Measurements from ENCODE around the gene MYO9A. TPM values are rescaled to one million over a fixed set of nuclear protein-coding genes. Genes with fewer than 3 reads are reported as not detected.

The MYO9A gene
- total RNA-seq, 1 donor from 2014 or later: 39.2 TPM

- TF ChIP-seq CTCF (IDR thresholded peaks at IDR 0.05; ENCODE audit: unreplicated experiment): no peak
These were observed 201.1 kb downstream of the MYO9A start for GRCh38 chr15:71916834-71917233.

GRCh38 chr15:71914092-71914491 lies 203.9 kb downstream of the MYO9A start:
- Mint-ChIP-seq H3K9me3 (ENCODE audit: unreplicated experiment) (no peaks in the 10 kb centered on the region), H3K27ac (ENCODE audit: unreplicated experiment) (no peak overlapping the region), H3K4me1 (ENCODE audit: unreplicated experiment) (no peaks in the 10 kb centered on the region), H3K36me3 (ENCODE audit: low read depth, unreplicated experiment) (peaks cover 5% of the 10 kb centered on the region), H3K27me3 (ENCODE audit: unreplicated experiment) (no peaks in the 10 kb centered on the region), H3K4me3 (ENCODE audit: unreplicated experiment) (no peak overlapping the region)
- DNase-seq (ENCODE audit: low spot score): no peak
- no peak for TF ChIP-seq CTCF (IDR thresholded peaks at IDR 0.05; ENCODE audit: unreplicated experiment)

More at GRCh38 chr15:71916834-71917233, 201.1 kb downstream of the MYO9A start:
- no peaks in the 10 kb centered on the region for H3K9me3 Mint-ChIP-seq (ENCODE audit: unreplicated experiment)
- DNase-seq (ENCODE audit: low spot score): no peak
- no peak overlapping the region for H3K4me3 Mint-ChIP-seq (ENCODE audit: unreplicated experiment)
- H3K27me3 Mint-ChIP-seq (ENCODE audit: unreplicated experiment): no peaks in the 10 kb centered on the region
- H3K27ac Mint-ChIP-seq (ENCODE audit: unreplicated experiment): no peak overlapping the region
- H3K4me1 Mint-ChIP-seq (ENCODE audit: unreplicated experiment): no peaks in the 10 kb centered on the region
- peaks cover 5% of the 10 kb centered on the region for H3K36me3 Mint-ChIP-seq (ENCODE audit: low read depth, unreplicated experiment)

- no peak for TF ChIP-seq CTCF (IDR thresholded peaks at IDR 0.05; ENCODE audit: unreplicated experiment)
- Mint-ChIP-seq H3K36me3 (ENCODE audit: low read depth, unreplicated experiment) (peaks cover 4% of the 10 kb centered on the region), H3K27me3 (ENCODE audit: unreplicated experiment) (no peaks in the 10 kb centered on the region), H3K4me1 (ENCODE audit: unreplicated experiment) (no peaks in the 10 kb centered on the region), H3K27ac (ENCODE audit: unreplicated experiment) (no peak overlapping the region), H3K4me3 (ENCODE audit: unreplicated experiment) (no peak overlapping the region), H3K9me3 (ENCODE audit: unreplicated experiment) (no peaks in the 10 kb centered on the region)
- no peak for DNase-seq (ENCODE audit: low spot score)
These were observed 218.3 kb downstream of the MYO9A start for GRCh38 chr15:71899674-71900073.

DNA sequence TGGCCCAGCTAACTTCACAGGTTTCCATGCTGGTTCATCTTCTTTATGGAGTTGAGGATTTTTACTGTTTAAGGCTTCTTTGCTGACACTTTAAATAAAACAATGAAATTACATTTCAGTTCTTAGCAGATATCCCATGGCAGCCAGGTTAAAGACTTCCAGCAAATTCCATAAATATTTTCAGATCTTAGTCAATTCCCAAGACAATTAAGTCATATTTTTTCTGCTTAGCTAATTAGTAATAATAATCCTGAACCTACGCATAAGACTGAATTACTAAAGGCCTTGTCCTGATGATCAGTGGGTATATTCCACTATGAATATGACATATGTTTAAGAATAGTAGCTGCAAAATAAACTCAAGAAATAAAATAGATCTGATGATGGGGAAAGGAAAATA lies 224.3 kb downstream of the MYO9A start:
- H3K27me3 Mint-ChIP-seq (ENCODE audit: unreplicated experiment): no peaks in the 10 kb centered on the region
- H3K27ac Mint-ChIP-seq (ENCODE audit: unreplicated experiment): no peak overlapping the region
- H3K36me3 Mint-ChIP-seq (ENCODE audit: low read depth, unreplicated experiment): peaks cover 3% of the 10 kb centered on the region
- TF ChIP-seq CTCF (IDR thresholded peaks at IDR 0.05; ENCODE audit: unreplicated experiment): no peak
- no peak for DNase-seq (ENCODE audit: low spot score)
- no peaks in the 10 kb centered on the region for H3K4me1 Mint-ChIP-seq (ENCODE audit: unreplicated experiment)
- no peak overlapping the region for H3K4me3 Mint-ChIP-seq (ENCODE audit: unreplicated experiment)
- no peaks in the 10 kb centered on the region for H3K9me3 Mint-ChIP-seq (ENCODE audit: unreplicated experiment)

DNA sequence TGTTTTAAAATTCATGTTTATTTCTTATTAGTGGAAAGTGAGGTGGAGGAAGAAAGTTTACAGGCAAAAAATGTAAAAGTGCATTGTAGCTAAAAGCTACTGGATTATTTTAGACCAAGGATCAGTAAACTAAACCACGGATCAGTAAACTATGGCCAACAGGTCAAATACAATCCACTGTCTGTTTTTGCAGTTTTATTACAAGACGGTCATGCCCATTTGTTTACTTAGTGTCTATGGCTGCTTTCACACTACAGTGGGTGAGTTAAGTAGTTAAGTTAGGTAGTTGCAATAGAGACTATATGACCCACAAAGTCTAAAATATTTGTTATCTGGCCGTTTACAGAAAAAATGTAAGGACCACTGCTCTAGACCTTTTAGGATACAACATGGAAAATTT lies 225.6 kb downstream of the MYO9A start:
- no peaks in the 10 kb centered on the region for H3K4me1 Mint-ChIP-seq (ENCODE audit: unreplicated experiment)
- H3K9me3 Mint-ChIP-seq (ENCODE audit: unreplicated experiment): no peaks in the 10 kb centered on the region
- no peaks in the 10 kb centered on the region for H3K36me3 Mint-ChIP-seq (ENCODE audit: low read depth, unreplicated experiment)
- no peaks in the 10 kb centered on the region for H3K27me3 Mint-ChIP-seq (ENCODE audit: unreplicated experiment)
- H3K27ac Mint-ChIP-seq (ENCODE audit: unreplicated experiment): no peak overlapping the region
- no peak for DNase-seq (ENCODE audit: low spot score)
- no peak overlapping the region for H3K4me3 Mint-ChIP-seq (ENCODE audit: unreplicated experiment)
- no peak for TF ChIP-seq CTCF (IDR thresholded peaks at IDR 0.05; ENCODE audit: unreplicated experiment)

Measured in endothelial cell (in vitro differentiated cells).